WERI-Rb-1 (cell line): ENCODE data around the gene F3.

ENCODE experiments used
- DNase-seq: peaks from one replicate; pipeline ENCODE4 v3.0.0-alpha.2; 2020
- H3K27ac ChIP-seq: fragments of 250-450 bp; sonication (Bioruptor Pico); 2 replicates; pipeline ENCODE4 v1.5.1; 2020; ENCODE audit warnings: mild to moderate bottlenecking, moderate library complexity
- H3K27me3 ChIP-seq: fragments of 250-450 bp; sonication (Bioruptor Pico); 2 replicates; pipeline ENCODE4 v1.5.1; 2021; ENCODE audit warnings: mild to moderate bottlenecking, low read depth, moderate library complexity; ENCODE audit not compliant: insufficient read depth, severe bottlenecking
- H3K36me3 ChIP-seq: fragments of 250-450 bp; sonication (Bioruptor Pico); 2 replicates; pipeline ENCODE4 v1.5.1; 2020; ENCODE audit warnings: mild to moderate bottlenecking, moderate library complexity
- H3K4me3 ChIP-seq: 2 replicates; pipeline ENCODE4 v1.5.1; 2011; ENCODE audit warnings: low read depth, mild to moderate bottlenecking, control low read depth, low read length
- H3K9me3 ChIP-seq: fragments of 250-450 bp; sonication (Bioruptor Pico); 2 replicates; pipeline ENCODE4 v1.5.1; 2021; ENCODE audit warnings: mild to moderate bottlenecking, moderate library complexity; ENCODE audit not compliant: severe bottlenecking
- CTCF ChIP-seq: IDR thresholded peaks from 2 replicates; pipeline ENCODE4 v1.5.1; 2011; ENCODE audit warnings: low read depth, mild to moderate bottlenecking, control low read depth, inconsistent platforms, low read length

The F3 gene

GRCh38 chr1:94565901-94566300 is 24.3 kb upstream of the F3 start:
- no peak for TF ChIP-seq CTCF
- DNase-seq: no peak
- Histone ChIP-seq H3K27ac (no peak overlapping the region), H3K4me3 (no peak overlapping the region), H3K9me3 (peaks cover 3% of the 10 kb centered on the region), H3K27me3 (no peaks in the 10 kb centered on the region), H3K36me3 (no peaks in the 10 kb centered on the region)

GRCh38 chr1:94562519-94563260 is 21.1 kb upstream of the F3 start:
- DNase-seq: no peak
- no peak overlapping the region for H3K27ac ChIP-seq
- H3K4me3 ChIP-seq: no peak overlapping the region
- no peaks in the 10 kb centered on the region for H3K9me3 ChIP-seq
- no peak for TF ChIP-seq CTCF
- no peaks in the 10 kb centered on the region for H3K27me3 ChIP-seq
- H3K36me3 ChIP-seq: no peaks in the 10 kb centered on the region

- Histone ChIP-seq H3K9me3 (no peaks in the 10 kb centered on the region), H3K27ac (no peak overlapping the region), H3K4me3 (no peak overlapping the region), H3K27me3 (no peaks in the 10 kb centered on the region), H3K36me3 (no peaks in the 10 kb centered on the region)
- no peak for DNase-seq
- TF ChIP-seq CTCF: no peak
Observed at GRCh38 chr1:94560333-94560732, 18.8 kb upstream of the F3 start.

GRCh38 chr1:94559921-94560320 is 18.4 kb upstream of the F3 start:
- no peak for TF ChIP-seq CTCF

GRCh38 chr1:94555091-94555490 is 13.5 kb upstream of the F3 start:
- TF ChIP-seq CTCF: no peak
- no peaks in the 10 kb centered on the region for H3K36me3 ChIP-seq
- H3K9me3 ChIP-seq: no peaks in the 10 kb centered on the region
- H3K4me3 ChIP-seq: no peak overlapping the region
- H3K27me3 ChIP-seq: no peaks in the 10 kb centered on the region
- DNase-seq: no peak
- H3K27ac ChIP-seq: no peak overlapping the region

More at GRCh38 chr1:94559921-94560320, 18.4 kb upstream of the F3 start:
- no peaks in the 10 kb centered on the region for H3K36me3 ChIP-seq
- no peak overlapping the region for H3K4me3 ChIP-seq
- no peaks in the 10 kb centered on the region for H3K27me3 ChIP-seq
- no peak overlapping the region for H3K27ac ChIP-seq
- H3K9me3 ChIP-seq: no peaks in the 10 kb centered on the region
- DNase-seq: no peak

- H3K27me3 ChIP-seq: no peaks in the 10 kb centered on the region
- H3K4me3 ChIP-seq: no peak overlapping the region
- no peak overlapping the region for H3K27ac ChIP-seq
- no peak for DNase-seq
- peak; percentile 16; the same call in 1 of the 2 replicates for TF ChIP-seq CTCF
- H3K9me3 ChIP-seq: no peaks in the 10 kb centered on the region
- H3K36me3 ChIP-seq: no peaks in the 10 kb centered on the region
Observed at GRCh38 chr1:94554580-94554979, 13.0 kb upstream of the F3 start.
